ENCODE data around the gene INPP5D. TPM values are rescaled to one million over a fixed set of nuclear protein-coding genes. Genes with fewer than 3 reads are reported as not detected.

The INPP5D gene
- total RNA-seq, 4 donors from 2014 or later: 26.6 to 40.6 (median 27.0) TPM

DNA sequence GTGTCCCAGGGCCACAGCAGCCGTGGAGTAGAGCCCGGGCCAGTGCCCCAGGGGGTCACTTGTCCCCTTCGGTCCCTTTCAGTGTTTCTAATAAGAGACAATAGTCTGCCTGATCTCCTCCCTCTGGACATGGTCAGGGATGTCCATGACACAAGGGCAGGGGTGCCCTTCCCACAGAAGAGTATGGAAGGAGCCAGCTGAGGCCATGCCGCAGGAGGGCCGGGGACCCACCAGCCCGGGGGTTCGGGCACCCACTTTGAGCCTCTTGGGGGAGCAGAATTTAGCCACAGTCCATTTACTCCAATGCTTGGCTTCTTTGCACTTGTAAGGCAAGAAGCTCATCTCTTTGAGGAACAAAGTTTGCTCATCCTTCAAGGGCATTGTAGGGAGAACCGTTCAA, 102.6 kb downstream of the INPP5D start:
- TF ChIP-seq, protein P1, sequence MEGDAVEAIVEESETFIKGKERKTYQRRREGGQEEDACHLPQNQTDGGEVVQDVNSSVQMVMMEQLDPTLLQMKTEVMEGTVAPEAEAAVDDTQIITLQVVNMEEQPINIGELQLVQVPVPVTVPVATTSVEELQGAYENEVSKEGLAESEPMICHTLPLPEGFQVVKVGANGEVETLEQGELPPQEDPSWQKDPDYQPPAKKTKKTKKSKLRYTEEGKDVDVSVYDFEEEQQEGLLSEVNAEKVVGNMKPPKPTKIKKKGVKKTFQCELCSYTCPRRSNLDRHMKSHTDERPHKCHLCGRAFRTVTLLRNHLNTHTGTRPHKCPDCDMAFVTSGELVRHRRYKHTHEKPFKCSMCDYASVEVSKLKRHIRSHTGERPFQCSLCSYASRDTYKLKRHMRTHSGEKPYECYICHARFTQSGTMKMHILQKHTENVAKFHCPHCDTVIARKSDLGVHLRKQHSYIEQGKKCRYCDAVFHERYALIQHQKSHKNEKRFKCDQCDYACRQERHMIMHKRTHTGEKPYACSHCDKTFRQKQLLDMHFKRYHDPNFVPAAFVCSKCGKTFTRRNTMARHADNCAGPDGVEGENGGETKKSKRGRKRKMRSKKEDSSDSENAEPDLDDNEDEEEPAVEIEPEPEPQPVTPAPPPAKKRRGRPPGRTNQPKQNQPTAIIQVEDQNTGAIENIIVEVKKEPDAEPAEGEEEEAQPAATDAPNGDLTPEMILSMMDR (IDR thresholded peaks at IDR 0.05; ENCODE audit: low read depth): no peak

DNA sequence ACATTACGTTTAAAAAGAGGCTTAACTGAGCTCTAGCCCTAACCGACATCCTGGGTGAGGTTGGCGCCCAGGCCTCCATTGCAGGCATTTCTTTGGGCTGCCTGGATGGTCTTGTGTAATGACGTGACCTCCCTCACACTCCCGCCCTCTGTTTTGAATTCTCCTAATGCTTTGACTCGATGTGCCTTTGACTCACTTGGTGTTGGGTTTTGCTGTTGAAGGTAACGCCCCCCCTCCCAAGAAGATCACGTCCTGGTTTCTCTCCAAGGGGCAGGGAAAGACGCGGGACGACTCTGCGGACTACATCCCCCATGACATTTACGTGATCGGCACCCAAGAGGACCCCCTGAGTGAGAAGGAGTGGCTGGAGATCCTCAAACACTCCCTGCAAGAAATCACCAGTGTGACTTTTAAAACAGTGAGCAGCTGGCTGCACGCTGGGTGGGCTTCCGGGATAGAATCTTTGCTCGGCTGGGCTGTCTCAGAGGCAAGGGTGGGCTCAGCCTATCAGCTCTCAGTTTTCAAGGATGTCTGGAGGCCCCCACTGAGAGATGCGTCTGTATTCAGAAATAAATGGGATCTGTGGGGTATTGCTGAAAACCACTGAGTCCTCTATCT, 103.5 kb downstream of the INPP5D start:
- TF ChIP-seq, protein P1 (IDR thresholded peaks at IDR 0.05; ENCODE audit: low read depth): no peak

DNA sequence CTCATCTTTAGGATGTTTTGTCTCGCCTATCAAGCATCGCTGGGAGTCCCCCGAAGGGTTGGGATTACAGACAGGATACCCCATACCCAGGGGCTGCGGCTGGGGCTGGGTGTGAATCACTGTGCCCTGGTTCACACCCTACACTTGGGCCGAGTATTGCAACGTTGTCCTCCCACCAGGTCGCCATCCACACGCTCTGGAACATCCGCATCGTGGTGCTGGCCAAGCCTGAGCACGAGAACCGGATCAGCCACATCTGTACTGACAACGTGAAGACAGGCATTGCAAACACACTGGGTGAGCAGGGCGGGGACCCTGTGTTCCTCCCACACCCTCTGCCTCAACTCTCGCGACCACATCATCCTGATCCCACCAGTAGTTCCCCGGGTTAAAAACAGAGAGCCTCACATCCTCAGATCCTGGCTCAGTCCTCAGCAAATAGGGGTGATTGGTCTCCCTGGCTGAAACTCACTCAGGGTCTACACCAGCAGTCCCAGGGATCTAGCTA, 104.0 kb downstream of the INPP5D start:
- TF ChIP-seq, protein P1 (IDR thresholded peaks at IDR 0.05; ENCODE audit: low read depth): no peak

DNA sequence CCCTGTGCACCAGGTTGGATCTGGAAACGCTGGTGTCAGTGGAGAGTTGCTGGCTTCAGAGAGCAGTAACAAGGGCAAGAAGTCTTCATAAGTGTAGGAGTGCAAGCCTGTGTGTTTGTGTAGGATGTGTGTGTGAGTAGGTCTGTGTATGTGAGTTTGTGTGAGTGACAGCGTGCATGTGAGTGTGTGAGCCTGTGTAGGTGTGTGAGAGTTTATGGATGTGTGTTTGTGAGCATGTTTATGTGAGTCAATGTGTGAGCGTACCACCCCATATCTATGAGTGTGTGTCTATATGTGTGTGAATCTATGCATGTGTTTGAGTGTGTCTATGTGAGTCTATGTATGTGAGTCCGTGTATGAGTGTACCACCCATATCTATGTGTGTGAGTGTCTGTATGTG, 104.8 kb downstream of the INPP5D start:
- TF ChIP-seq, protein P1 (IDR thresholded peaks at IDR 0.05; ENCODE audit: low read depth): no peak

DNA sequence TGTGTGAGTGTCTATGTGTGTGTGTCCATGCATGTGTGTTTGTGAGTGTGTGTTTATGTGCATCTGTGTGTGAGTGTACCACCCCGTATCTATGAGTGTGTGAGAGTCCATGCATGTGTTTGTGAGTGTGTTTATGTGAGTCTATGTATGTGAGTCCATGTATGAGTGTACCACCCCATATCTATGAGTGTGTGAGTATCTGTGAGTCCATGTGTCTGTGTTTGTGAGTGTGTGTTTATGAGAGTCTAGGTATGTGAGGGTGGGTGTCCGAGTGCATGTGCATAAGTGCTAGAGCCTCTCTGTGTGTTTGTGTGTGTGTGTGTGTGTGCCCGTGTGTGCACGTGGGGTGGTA, 105.4 kb downstream of the INPP5D start:
- TF ChIP-seq, protein P1 (IDR thresholded peaks at IDR 0.05; ENCODE audit: low read depth): no peak

DNA sequence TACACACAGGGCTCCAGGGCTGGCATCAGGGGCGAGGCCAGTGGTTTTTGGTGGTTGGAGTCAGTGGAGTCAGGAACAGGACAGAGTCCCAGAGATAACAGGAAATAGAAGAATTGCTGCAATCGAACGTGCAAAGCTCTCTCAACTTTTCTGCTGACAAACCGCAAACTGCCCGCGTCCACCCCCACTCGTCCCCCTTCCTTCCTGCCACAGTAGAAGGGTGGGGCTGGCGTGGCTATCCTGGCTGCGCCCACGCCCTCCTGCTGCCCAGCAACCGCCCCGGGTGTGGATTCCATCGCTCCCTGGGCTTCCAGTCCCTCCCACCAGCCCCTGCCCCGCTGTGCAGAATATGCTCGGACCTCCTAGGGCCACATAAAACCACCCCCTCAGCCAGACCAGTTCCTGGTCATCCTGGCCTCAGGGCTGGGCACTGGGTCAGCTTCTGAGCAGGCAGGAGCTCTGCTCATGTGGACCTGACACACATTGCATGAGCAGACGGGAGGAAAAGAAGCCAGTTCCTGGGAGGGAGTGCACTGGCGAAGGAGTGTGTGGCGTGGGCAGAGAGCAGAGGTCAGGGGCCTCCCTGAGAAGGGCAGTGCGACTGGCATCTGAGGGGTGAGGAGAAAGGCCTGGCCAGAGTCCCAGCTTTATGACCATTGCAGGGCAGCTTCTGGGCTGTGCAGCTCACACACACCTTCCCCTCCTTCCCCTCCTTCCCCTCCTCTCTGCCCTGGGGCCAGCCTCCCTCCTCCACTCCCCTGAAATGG, 105.9 kb downstream of the INPP5D start:
- TF ChIP-seq, protein P1 (IDR thresholded peaks at IDR 0.05; ENCODE audit: low read depth): no peak

DNA sequence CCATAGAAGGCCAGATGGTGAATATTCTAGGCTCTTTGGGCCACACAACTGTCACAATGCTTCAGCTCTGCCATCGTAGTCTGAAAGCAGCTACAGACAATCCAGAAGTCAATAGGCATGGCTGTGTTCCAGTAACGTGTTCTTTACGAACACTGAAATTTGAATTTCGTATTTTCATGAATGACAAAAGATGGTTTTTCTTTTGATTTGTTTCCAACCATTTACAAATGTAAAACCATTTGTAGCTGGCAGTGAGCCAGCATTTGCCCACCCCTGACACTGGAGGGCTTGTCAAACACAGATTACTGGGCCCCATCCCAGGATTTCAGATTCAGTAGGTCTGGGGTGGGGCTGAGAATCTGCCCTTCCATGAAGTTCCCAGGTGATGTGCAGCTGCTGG, 108.3 kb downstream of the INPP5D start:
- TF ChIP-seq, protein P1 (IDR thresholded peaks at IDR 0.05; ENCODE audit: low read depth): no peak
